Measurements from ENCODE around the gene SLC45A2. TPM values are rescaled to one million over a fixed set of nuclear protein-coding genes. Genes with fewer than 3 reads are reported as not detected.

SLC45A2 gene
- total and polyA plus RNA-seq, 2 of the 8 experiments (the other 6 are each of a cell fraction or from before 2014, with no cell fraction given), result 0.09 TPM; not detected in 1

GRCh38 chr5:34013547-34013946, 29.1 kb upstream of the SLC45A2 start (continued):
- TF ChIP-seq ATF2 (IDR thresholded peaks at IDR 0.05; ENCODE audit: low read length) (no peak), KDM4A (IDR thresholded peaks at IDR 0.05; ENCODE audit: low read depth, low read length, severe bottlenecking) (no peak), POU5F1 (IDR thresholded peaks at IDR 0.05; ENCODE audit: low read depth, low read length) (no peak), E2F6 (IDR thresholded peaks at IDR 0.05) (no peak), YY1 (IDR thresholded peaks at IDR 0.05; ENCODE audit: low read depth, low read length) (no peak), GABPA (IDR thresholded peaks at IDR 0.05; ENCODE audit: borderline replicate concordance, insufficient read depth, low read length) (no peak), TBP (IDR thresholded peaks at IDR 0.05; ENCODE audit: low read depth, low read length) (no peak), CEBPB (IDR thresholded peaks at IDR 0.05; ENCODE audit: low read depth, low read length) (no peak)
